MCF 10A (cell line): ENCODE measurements around the gene SUSD2. TPM values are rescaled to one million over a fixed set of nuclear protein-coding genes. Genes with fewer than 3 reads are reported as not detected.

ENCODE experiments used
- BruUV-seq: library from RNA; stranded (reverse); fragments of 400-500 nt; replicated peaks from 2 replicates; lab custom pipeline; 2021; lab: Mats Ljungman, UMichigan
- CTCF ChIA-PET: fragments of 300-600 bp; sonication (Branson Sonifier 250); formaldehyde crosslinking; extraction: SDS; loops from one replicate; lab custom pipeline; 2021; ENCODE audit warnings: antibody characterized with exemption, inconsistent platforms; lab: Yijun Ruan, JAX
- POLR2A ChIA-PET: fragments of 300-600, 350-650 bp; sonication (Branson Sonifier 250); formaldehyde crosslinking; extraction: SDS; loops from one replicate; lab custom pipeline; 2020; ENCODE audit warnings: antibody characterized with exemption, inconsistent platforms; lab: Yijun Ruan, JAX
- DNase-seq: peaks from one replicate; pipeline ENCODE4 v3.0.0-alpha.2; 2018; ENCODE audit not compliant: unreplicated experiment
- H3K27ac Mint-ChIP-seq: one replicate; pipeline ENCODE4 v1.8.0; 2022; ENCODE audit warnings: mild to moderate bottlenecking, low read depth, mixed read lengths; ENCODE audit not compliant: unreplicated experiment
- H3K27me3 Mint-ChIP-seq: one replicate; pipeline ENCODE4 v1.8.0; 2022; ENCODE audit warnings: mixed read lengths; ENCODE audit not compliant: insufficient read depth, unreplicated experiment
- H3K36me3 Mint-ChIP-seq: one replicate; pipeline ENCODE4 v1.8.0; 2022; ENCODE audit warnings: mild to moderate bottlenecking, moderate library complexity, mixed read lengths; ENCODE audit not compliant: insufficient read depth, unreplicated experiment
- H3K4me1 Mint-ChIP-seq: one replicate; pipeline ENCODE4 v1.8.0; 2022; ENCODE audit warnings: mixed read lengths; ENCODE audit not compliant: insufficient read depth, unreplicated experiment
- H3K4me3 Mint-ChIP-seq: one replicate; pipeline ENCODE4 v1.8.0; 2022; ENCODE audit warnings: mild to moderate bottlenecking, moderate library complexity, mixed read lengths; ENCODE audit not compliant: unreplicated experiment
- H3K9me3 Mint-ChIP-seq: one replicate; pipeline ENCODE4 v1.8.0; 2022; ENCODE audit warnings: mixed read lengths; ENCODE audit not compliant: unreplicated experiment
- intact Hi-C: fragments of 100-400 bp; cut with micrococcal nuclease; formaldehyde crosslinking; loops from 2 replicates; pipeline ENCODE4 v1.14.1; 2022
- total RNA-seq: library from RNA; stranded (reverse); gene quantifications from 2 replicates; pipeline ENCODE4 v1.2.3, GENCODE V29; 2022
- TF ChIP-seq, protein P1 (sequence below): fragments of 200-600 bp; IDR thresholded peaks from one replicate; pipeline ENCODE4 v1.8.0; 2022; ENCODE audit warnings: antibody characterized with exemption, mild to moderate bottlenecking; ENCODE audit not compliant: unreplicated experiment

Gene SUSD2
- total RNA-seq, 1 experiment from 2014 or later, result 32.8 TPM

DNA sequence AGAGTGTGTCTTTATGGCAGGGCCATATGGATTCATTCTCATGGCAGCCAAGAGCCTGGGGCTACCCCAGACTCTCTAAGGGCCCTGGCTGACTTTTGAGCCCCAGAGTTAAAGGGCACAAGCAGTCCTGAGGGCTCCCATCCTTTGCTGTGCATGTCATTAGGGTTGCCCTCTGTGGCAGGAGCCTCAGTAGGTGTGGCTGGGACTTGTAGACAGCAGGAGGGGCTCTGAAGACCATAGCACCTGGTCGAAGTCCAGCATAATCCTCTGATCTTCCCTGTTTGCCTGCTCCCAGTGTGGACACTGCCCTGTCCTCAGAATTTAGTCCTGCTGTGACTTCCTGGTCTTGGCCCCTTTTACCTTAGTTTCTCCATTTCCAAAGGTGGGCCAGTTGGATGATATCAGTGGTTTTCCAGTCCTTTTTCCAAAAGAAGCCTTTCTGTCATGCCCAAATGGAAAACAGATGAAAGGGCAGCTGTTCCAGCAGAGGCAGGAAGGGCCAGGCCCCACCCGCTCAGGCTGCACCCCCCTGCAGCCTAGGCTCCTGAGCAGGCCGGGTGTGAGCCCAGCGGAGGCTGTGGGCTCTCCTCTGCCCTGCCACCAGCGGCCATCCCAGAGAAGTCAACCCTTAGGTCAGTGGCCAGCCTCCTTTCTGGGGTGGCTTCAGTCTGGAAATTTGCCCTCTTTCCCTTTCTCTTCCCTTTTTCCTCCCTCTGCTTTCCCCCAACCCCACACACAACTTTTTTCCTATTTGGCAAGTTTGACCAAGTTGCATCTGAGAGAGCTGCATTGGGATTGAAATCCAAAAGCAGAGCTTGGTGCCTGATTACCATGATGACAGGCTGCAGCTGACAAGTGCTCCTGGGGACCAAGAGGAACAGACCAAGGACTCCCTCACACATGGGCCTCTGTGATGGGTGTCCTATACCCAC, 32.8 kb upstream of the SUSD2 start:
- ChIA-PET POLR2A (no interaction called here), CTCF (interaction anchor here (0.8 to 2.1 kb wide), 2 partner anchors 8 to 16 kb away, joined by 3 to 8 read pairs; no protein-coding TSS in a partner anchor)
- H3K9me3 Mint-ChIP-seq, result no peaks in the 10 kb centered on the region
- intact Hi-C loops, result no loop called here
- peaks cover 26% of the 10 kb centered on the region for H3K4me1 Mint-ChIP-seq
- TF ChIP-seq, protein P1, sequence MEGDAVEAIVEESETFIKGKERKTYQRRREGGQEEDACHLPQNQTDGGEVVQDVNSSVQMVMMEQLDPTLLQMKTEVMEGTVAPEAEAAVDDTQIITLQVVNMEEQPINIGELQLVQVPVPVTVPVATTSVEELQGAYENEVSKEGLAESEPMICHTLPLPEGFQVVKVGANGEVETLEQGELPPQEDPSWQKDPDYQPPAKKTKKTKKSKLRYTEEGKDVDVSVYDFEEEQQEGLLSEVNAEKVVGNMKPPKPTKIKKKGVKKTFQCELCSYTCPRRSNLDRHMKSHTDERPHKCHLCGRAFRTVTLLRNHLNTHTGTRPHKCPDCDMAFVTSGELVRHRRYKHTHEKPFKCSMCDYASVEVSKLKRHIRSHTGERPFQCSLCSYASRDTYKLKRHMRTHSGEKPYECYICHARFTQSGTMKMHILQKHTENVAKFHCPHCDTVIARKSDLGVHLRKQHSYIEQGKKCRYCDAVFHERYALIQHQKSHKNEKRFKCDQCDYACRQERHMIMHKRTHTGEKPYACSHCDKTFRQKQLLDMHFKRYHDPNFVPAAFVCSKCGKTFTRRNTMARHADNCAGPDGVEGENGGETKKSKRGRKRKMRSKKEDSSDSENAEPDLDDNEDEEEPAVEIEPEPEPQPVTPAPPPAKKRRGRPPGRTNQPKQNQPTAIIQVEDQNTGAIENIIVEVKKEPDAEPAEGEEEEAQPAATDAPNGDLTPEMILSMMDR, result no peak
- BruUV-seq, result no TSS peak
- no peak for DNase-seq
- H3K27me3 Mint-ChIP-seq, result no peaks in the 10 kb centered on the region
- no peak overlapping the region for H3K4me3 Mint-ChIP-seq
- H3K27ac Mint-ChIP-seq, result no peak overlapping the region
- H3K36me3 Mint-ChIP-seq, result no peaks in the 10 kb centered on the region

DNA sequence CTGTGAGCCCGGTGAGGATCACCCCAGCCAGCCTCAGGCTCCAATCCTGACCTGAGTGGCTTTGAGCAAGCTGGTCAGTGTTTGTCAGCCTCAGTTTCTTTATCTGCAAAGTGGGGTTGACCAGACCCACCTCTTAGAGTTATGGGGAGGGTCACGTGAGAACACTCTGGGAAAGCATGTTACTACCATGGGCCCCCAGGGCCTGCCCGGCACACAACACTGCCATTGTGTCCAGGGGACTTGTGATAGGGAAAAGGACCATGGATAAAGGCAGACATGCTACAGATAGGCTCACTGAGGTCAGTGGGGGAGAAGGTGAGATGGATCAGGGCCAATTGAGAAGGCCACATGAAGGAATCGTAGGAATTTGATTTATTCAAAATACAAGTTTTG, 32.1 kb upstream of the SUSD2 start:
- CTCF ChIA-PET, result interaction anchor here (0.6 to 0.8 kb wide), 2 partner anchors 17 to 25 kb away, joined by 3 to 4 read pairs; no protein-coding TSS in a partner anchor
- TF ChIP-seq, protein P1, result no peak
- intact Hi-C loops, result no loop called here
- H3K27ac Mint-ChIP-seq, result no peak overlapping the region
- no TSS peak for BruUV-seq
- H3K27me3 Mint-ChIP-seq, result no peaks in the 10 kb centered on the region
- no peaks in the 10 kb centered on the region for H3K9me3 Mint-ChIP-seq
- no peaks in the 10 kb centered on the region for H3K36me3 Mint-ChIP-seq
- POLR2A ChIA-PET, result interaction anchor here (0.6 kb wide), 1 partner anchor 67 kb away, joined by 3 read pairs; no protein-coding TSS in a partner anchor
- H3K4me3 Mint-ChIP-seq, result no peak overlapping the region
- no peak for DNase-seq
- H3K4me1 Mint-ChIP-seq, result peaks cover 26% of the 10 kb centered on the region

DNA sequence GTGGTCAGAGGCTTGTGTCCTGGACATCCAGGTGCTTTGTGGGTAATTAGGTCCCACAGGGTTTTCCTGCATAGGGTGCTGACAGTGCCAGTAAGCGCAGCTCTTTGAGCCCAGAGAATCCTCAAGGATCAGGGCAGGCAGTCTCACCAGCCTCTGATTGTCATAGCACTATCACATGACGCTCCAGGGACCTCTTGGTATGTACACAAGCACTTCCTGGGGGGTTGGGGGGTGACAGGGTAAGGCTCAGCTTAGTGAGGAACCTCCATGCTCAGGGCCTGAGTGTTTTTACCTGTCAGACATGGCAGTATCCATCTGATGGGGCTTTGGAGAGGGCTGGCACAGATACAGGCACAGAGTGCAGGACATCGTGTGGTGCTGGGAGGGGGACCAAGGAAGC, 27.9 kb upstream of the SUSD2 start:
- BruUV-seq, result no TSS peak
- no peak overlapping the region for H3K4me3 Mint-ChIP-seq

DNA sequence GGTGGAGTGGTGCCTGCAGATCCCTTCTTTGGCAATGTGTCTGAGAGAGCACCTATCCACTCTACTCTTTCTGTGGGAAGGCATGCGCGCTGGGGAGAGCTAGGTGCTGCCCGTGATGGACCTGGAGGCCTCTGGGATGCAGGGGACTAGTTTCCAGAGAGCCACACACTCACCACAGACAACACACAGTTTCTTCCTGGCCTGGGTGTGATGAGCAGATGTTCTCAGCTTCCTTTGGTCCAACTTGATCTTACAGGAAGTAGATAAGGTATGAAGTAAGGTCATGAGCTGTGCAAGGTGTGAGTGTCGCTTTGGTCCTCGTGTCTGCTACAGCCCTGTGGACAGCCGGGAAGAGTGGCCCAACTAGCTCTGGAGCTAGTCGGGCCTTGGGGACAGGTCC, 27.3 kb upstream of the SUSD2 start:
- POLR2A ChIA-PET, result no interaction called here
- intact Hi-C loops, result no loop called here
- no peaks in the 10 kb centered on the region for H3K27me3 Mint-ChIP-seq
- no peaks in the 10 kb centered on the region for H3K9me3 Mint-ChIP-seq
- BruUV-seq, result no TSS peak
- H3K4me1 Mint-ChIP-seq, result peaks cover 10% of the 10 kb centered on the region
- TF ChIP-seq, protein P1, result no peak
- H3K4me3 Mint-ChIP-seq, result no peak overlapping the region
- CTCF ChIA-PET, result interaction anchor here (0.5 to 0.8 kb wide), 2 partner anchors 35 to 92 kb away, joined by 3 read pairs; no protein-coding TSS in a partner anchor
- no peak for DNase-seq
- H3K36me3 Mint-ChIP-seq, result peaks cover 5% of the 10 kb centered on the region
- H3K27ac Mint-ChIP-seq, result no peak overlapping the region

More for the DNA sequence above, 27.9 kb upstream of the SUSD2 start:
- H3K4me1 Mint-ChIP-seq, result peaks cover 10% of the 10 kb centered on the region
- H3K27ac Mint-ChIP-seq, result no peak overlapping the region
- intact Hi-C loops, result no loop called here
- no peak for DNase-seq
- no peaks in the 10 kb centered on the region for H3K27me3 Mint-ChIP-seq
- H3K36me3 Mint-ChIP-seq, result peaks cover 5% of the 10 kb centered on the region
- no peaks in the 10 kb centered on the region for H3K9me3 Mint-ChIP-seq
- POLR2A ChIA-PET, result no interaction called here
- CTCF ChIA-PET, result interaction anchor here (0.6 to 0.7 kb wide), 3 partner anchors 35 to 265 kb away, joined by 3 to 4 read pairs (median 3); no protein-coding TSS in a partner anchor
- TF ChIP-seq, protein P1, result no peak
